ENCODE measurements around the gene IFI16.
A peak's percentile ranks its signal among the peaks of the same experiment; 100 is the strongest.
"Not testable (repeated sequence)": the region's sequence is repeated elsewhere in the genome, so short reads cannot be mapped to it uniquely, and the experiment has no call there.

The IFI16 gene

DNA sequence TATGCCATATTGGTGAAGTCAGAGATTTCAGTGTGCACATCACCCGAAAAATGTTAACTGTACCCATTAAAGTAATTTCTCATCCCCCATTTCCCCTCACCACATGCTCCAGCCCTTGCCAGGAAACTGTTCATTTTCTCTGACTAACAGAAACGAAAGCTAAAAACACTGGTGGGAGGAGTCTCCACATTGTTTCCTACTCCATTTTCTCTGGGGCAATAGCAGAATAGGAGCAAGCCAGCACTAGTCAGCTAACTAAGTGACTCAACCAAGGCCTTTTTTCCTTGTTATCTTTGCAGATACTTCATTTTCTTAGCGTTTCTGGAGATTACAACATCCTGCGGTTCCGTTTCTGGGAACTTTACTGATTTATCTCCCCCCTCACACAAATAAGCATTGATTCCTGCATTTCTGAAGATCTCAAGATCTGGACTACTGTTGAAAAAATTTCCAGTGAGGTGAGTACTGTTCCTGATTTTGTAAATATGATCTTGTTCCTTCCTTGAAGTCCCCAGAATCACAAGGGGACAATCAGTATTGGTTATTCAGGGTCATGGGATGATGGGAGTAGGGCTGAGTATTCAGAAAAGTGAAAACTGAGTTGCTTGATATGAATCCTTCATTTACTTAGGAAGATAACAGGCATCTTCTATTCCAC lies at the start of gene IFI16:
TSS of gene IFI16 (plus strand) at position 204 of the 658 bp plus-strand sequence. CDS start 4,774 bp downstream, outside the sequence.
- peak; percentile 83 for DNase-seq (ENCODE audit: low read depth)

DNA sequence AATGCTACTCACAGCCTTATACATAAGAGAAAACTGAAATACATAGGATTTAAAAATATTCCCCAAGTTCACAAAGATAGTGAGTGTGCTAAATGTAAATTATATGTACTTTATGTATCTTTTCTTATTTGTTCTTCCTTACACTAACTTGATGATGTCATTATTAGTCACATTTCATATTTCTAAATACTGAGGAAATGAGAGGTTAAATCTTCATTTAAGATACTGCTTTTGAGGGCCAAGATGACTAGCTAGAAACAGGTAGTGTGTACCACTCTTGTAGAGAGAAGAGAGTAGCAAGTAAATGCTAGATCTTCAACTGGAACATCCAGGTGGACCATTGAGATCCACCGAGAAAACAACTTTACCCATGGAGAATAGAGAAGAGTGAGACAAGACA lies 48.5 kb upstream of the IFI16 start:
- no peak for DNase-seq (ENCODE audit: low read depth)

DNA sequence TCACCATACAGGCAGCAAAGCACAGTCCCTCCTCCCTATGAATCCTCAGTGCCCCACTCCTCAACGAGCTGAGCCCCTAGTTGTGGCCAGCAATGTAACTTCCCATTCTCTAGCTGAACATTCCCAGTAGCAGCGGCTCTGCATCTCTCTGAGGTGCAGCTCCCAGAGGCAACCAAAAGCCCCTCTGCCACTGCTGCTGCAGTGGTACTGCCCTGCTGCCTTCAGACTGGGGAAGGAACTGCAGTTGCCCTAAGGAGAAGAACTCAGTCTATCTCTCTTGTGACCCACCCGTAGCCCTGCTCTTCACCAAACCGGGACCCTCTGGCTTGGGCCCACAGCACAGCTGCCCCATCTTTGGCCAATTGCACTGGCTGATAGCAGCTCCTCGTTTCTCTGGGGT lies 46.7 kb upstream of the IFI16 start:
- no peak for DNase-seq (ENCODE audit: low read depth)

DNA sequence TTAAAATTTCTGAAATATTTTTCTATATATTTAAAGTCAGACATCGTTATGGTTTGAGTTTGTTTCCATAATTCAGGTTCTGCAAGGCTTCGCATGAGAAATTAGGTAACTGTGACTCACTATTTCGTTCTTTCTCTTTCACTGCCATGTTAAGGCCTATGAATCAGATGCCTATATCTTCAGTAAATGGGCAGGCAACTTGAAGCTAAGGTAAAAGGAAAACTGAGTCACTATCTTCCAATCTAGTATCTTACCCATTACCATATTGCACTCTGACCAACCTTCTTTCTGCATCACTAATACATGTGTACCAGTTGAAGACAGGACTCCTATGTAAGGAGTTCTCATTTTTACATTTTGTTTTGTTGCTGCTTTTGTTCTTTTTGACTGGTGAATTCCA lies 40.5 kb upstream of the IFI16 start:
- DNase-seq (ENCODE audit: low read depth): no peak

DNA sequence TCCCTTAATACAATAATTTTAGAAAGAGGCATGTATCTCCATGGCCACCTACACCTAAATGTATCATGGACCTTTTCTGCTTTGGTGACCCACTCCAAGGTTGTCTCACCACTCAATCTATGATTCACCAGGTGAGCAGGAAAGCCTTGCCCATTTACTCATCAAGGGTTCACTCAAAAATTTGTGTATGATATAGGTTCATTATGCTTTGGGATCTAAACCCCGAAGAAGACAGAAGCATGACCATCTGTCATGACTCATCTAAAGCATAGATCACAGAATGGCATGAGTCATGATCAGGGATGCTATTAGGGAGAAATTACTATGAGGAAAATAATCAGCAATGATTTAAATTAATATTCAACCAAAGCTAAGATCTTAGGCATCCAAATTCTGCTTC lies 39.9 kb upstream of the IFI16 start:
- no peak for DNase-seq (ENCODE audit: low read depth)

DNA sequence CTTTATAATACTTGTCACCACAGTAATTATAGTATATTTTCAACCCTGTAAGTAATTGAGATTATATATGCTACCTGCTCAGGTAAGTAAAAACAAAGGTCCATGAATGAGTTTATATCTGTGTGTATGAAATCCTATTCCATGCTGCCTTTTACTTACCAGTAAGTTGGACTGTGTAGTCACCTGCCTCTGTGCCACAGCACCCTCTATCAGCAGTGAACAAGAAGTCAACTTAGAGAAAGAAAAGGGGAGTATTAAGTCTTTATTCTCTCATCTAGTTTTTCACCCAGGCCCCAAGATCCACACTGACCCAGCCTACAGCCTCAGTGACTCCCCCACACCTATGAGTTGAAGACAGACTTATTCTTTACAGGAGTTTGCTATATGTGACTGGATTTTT lies 36.9 kb upstream of the IFI16 start:
- DNase-seq (ENCODE audit: low read depth): no peak

DNA sequence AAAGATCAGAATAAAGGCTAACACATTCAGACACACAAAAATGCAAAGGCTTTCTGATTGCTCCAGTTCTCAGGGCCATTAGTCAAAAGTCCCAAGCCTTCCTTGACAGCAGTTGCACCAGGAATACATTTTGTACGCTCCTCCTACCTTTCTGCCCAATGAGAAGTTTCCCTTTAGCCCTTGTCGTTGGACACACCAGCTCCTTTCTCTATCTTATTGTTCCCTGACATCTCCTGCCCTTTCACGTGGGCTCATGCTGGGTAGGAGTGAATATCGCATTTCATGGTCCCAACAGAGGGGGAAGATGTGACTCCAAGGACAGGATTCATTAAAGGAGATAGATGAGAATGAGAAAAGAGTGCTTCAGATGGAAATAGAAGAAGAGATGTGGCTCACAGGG lies 33.5 kb upstream of the IFI16 start:
- no peak for DNase-seq (ENCODE audit: low read depth)

DNA sequence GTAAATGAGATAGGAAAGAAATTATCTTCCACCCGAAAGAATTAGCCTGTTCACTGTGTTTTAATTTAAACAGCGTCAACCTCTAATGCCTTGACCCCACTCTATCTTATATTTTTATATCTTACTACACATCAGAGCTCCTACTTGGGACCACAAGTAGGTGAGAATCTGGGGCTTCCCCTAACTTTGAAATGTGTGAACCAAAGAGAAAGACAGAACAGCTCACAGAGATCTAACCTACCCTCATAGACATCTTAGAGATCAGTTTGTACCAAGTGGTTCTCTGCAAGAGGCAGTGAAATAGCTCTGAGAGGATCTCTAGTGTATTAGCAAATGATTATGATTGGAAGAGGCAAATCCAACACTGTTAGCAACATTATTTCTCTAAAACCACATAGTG lies 31.0 kb upstream of the IFI16 start:
- DNase-seq (ENCODE audit: low read depth): no peak

DNA sequence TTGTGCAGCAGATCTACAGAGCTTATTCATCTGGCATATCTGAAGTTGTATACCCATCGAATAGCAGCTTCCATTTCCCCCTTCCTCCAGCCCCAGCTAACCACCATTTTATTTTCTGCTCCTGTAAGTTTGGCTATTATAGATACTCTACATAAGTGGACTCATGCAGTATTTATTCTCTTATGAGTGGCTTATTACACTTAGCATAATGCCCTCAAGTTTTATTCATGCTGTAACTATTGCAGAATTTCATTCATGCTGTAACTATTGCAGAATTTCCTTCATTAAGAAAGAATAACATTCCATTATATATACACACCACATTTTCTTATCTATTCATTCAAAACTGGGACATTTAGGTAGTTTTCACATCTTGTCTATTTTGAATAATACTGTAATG lies 30.5 kb upstream of the IFI16 start:
- DNase-seq (ENCODE audit: low read depth): no peak

DNA sequence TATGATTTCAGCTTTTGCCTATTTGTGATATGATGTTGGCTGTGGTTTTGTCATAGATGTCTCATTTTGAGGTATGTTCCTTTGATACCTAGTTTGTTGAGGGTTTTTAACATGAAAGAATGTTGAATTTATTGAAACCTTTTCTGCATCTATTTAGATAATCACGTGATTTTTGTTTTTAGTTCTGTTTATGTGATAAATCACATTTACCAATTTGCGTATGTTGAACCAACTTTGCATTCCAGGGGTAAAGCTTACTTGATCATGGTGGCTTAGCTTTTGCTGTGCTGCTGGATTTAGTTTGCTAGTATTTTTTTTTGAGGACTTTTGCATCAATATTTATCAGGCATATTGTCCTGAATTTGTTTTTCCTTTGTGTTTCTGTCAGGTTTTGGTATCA lies 26.5 kb upstream of the IFI16 start:
- DNase-seq (ENCODE audit: low read depth): no peak

DNA sequence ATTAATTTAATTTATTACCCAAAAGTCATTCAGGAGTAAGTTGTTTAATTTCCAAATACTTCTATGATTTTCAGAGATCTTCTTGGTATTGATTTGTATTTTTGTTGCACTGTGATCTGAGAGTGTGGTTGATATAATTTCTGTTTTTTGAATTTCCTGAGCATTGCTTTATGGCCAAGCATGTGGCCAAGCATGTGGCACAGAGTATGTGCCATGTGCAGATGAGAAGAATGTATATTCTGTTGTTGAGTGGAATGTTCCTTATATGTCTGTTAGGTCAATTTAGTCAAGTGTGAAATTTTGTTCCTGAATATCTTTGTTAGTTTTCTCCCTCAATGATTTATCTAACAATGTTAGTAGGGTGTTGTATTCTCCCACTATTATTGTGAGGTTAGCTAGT lies 25.3 kb upstream of the IFI16 start:
- DNase-seq (ENCODE audit: low read depth): no peak

DNA sequence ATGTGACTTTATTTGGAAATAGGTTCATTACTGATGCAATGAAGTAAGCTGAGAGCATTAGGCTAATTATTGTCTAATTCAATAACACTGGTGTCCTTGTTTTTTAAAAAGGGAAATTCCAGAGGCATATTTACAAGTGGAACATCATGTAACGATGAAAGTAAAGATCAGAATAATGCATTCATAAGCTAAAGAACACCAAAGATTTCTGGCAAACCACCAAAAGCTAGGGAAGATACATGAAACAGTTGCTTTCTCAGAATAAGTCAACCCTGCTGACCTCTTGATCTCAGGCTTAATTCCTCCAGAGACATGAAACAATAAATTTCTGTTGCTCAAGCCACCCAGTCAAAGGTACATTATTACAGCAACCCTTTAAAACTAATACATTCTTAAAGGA lies 20.3 kb upstream of the IFI16 start:
- DNase-seq (ENCODE audit: low read depth): no peak

DNA sequence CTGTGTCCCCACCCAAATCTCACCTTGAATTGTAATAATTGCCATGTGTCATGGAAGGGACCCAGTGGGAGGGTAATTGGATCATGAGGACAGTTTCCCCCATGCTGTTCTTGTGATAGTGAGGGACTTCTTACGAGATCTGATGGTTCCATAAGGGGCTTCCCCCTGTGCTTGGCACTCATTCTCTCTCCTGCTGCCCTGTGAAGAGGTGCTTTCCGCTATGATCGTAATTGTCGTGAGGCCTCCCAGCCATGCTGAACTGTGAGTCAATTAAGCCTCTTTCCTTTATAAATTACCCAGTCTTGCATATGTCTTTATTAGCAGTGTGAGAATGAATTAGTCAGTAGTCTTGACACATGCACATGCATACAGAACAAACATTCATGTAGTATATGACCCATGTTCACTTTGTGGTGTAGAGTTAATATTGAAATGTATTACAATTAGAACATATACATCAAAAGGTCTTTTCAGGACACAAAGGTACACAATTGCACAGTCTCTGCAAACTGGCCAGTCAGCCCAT lies 16.9 kb upstream of the IFI16 start:
- DNase-seq (ENCODE audit: low read depth): no peak

DNA sequence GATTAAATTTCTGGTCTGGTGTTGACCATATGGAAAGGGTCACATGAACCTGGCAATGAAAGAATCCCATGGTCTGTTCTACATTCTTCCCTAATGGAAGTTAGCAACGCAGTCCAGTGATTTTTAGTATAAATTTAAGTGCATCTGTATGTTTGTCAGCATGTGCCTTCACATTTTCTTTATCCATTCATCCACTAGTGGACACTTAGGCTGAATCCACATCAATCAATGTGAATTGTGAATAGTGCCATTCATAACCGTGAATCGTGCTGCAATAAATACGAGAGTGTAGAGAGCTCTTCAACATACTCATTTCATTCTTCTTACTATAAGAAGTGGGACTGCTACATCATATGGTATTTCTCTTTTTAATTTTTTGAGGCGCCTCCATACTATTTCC lies 12.7 kb upstream of the IFI16 start:
- no peak for DNase-seq (ENCODE audit: low read depth)

DNA sequence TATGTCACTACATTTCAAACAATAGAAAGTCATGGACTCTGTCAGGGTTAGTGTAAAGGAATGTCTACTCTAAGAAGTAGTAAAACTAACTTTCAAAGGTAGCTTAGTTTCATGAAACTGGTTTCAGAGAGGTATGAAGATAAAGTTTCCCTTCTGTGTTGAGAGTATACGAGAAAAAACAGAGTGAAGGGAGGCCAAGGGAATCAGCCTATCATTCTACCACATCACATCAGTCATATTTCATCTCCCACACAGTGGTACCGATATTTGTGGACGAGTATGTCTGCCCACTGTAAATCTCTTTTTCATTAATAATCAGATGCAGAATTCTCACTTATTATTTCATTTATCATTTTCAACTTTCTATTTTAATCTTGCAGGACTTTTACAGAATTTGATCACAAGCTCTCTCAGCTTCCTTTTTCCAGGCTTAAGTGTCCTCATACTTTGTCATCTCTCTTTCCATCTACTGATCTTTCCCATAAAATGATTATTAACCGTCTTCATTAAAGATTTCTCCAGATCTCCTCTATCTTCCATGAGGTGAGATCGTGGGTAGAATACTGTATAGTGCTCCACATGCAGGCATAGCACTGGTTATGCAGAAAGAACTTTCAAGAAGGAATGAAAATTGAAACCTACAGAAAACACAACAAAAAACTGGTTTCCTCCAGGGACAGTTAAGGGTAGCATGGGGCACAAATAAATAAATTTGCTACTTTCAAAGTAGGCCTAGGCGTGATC lies 11.5 kb upstream of the IFI16 start:
- no peak for DNase-seq (ENCODE audit: low read depth)

DNA sequence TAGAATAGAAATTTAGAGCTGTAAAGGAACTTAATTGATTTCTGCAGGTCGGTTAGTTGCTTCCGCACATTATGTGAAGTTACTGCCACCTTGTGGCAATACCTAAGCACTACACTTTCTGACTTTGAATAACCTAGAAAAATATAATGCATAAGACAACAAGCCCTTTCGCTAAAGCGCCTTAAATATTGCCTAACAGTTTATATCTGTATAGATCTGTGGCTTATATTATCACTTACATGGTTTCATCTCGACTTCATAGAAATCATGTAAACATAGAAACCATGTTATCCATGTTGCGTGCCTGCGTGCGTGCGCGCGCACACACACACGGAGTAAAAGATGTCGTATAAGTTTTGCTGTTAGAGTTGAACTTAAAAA lies 10.9 kb upstream of the IFI16 start:
- DNase-seq (ENCODE audit: low read depth): no peak

DNA sequence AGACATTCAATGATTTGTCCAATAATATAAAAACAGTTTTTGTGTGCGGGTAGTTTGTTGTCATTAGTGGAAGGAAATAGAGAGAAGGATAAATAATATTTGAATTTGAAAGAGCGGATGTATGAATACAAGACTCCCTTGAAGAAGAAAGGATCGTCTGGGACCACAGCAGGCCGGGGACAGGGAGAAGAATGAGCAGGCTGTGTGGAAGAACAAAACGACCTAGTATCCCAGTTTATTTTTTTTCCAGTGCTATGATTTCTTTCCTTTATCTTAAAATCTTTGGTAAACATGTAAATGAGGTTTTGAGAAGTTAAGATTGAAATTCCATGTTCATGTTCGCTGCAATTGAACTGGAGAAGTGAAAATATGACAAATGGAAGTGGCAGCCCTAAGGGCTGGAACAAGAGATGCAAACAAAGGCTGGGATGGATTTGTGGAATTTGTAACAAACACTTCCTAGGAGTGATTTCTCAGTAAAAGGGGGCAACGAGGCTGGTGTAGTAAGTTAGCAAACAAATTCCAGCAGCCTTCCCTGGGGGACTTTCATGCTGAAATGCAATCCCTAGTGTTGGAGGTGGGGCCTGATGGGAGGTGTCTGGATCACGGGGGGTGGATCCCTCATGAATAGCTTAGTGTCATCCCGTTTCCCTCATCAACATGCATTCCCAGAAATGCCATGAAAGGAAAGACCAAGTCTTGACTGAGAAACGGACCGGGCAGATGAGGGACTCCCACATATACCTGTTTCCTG lies 10.2 kb upstream of the IFI16 start:
- peak; percentile 89 for DNase-seq (ENCODE audit: low read depth)

DNA sequence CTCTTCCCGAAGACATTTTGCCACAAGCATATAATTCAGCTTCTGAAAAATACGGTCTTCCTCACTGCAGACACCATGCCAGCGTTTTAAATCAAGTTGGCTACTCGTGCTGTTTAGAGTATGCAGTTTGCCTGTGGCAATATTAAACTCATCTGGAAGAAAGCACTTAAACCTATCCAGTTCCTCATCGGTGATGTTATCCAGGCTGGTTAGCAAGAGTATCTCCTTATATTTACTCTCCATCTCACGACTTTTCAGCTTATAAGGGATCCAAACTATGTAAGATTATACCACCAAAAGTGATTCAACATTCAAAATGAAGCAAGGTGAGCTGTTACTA lies 9.7 kb upstream of the IFI16 start:
- DNase-seq (ENCODE audit: low read depth): no peak

DNA sequence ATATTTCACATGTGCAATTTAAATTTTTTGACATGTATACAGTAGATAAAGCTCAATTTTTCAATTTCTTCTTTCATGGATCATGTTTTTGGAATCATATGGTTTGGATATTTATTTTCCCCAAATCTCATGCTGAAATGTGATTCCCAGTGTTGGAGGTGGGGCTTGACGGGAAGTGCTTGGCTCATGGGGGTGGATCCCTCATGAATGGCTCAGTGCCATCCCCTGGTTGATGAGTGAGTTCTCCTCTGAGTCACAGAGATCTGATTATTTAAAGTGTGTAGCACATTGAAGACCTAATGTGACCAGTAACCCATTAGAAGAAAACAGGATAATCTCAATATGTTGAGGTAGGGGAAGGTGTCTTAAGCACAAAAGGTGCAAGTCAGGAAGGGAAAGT lies 9.1 kb upstream of the IFI16 start:
- DNase-seq (ENCODE audit: low read depth): peak; percentile 91

DNA sequence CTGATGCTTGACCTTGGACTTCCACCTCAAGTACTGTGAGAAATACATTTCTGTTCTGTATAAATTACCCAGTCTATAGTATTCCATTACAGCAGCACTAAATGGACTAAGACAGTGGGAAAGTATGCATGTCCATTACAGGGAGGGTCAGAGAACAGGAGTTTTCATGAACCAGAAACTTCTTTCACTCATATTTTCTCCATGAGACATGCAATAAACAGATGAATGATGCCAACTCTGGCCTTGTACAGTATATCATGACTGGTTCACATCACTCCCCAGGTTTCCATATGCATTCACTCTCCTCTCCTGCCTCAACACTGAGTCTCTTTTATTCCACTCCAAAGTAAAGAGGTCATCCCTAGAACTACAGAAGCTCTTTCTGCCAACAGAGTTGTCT lies 4.5 kb upstream of the IFI16 start:
- no peak for DNase-seq (ENCODE audit: low read depth)

DNA sequence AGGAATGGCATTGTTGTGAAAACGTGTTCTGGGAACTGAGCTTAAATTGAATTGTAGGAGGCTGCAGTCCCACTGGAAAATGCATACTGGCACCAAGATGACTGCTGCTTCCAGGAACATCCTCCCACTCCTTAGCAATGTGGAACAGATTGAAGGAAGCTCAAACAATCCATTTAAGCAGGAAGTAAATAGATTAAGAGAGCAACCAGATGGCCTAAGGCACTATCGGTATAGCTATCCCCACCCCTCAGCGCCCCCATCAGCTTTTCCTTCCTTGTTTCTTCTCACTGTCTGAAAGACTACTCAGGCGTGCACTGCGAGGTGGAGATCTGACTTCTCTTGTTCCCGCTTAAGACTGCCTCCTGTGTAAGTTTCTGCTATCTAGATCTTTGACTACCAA lies 4.0 kb upstream of the IFI16 start:
- DNase-seq (ENCODE audit: low read depth): no peak

DNA sequence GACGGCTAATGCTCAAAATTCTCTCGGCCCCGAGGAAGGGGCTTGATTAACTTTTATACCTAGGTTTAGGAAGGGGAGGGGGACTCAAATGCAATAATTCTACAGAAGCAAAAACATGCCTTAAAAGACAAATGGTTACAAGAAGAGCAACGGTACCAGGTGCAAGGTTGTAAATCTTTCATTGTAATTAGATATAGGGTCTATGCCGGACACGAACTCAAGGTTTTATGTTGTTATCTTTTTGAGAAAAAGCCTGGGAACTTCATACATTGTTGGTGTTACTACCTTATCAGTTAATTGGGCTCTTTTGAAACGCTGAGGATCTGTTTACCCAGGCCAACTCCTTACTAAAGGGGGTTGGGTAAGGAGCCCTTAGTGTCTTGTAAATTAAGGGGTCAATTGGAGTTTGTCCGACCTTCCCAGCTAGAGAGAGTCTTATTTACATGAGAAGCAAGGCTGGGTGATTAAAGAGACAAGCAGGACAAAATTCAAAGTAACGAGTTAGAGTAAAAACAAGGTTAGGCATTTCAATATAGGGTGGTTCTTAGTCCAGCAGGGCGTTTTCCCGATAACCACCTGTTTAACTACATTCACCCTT lies 3.4 kb upstream of the IFI16 start:
- not testable (repeated sequence) for DNase-seq (ENCODE audit: low read depth)

DNA sequence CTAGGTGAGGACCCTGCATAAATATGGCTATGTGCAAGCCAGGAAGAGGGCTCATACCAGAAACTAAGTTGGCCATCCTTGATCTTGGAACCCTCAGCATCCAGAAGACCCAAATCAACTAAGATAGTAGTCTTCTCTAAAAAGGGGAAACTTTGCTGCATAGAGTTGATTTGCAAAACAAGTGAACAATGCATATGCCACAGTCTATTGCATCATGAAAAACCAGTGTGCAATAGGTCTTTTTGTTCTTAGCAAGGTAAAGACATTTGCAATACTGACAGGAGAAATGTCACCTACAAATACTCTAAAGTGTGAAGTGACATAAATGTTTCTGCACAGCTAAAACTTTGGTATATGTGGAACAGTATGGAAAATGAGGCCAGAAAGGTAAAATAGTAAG lies 2.0 kb upstream of the IFI16 start:
- no peak for DNase-seq (ENCODE audit: low read depth)

Measured in GM04504 (cell line).